ENCODE measurements around the gene SMYD2.
A peak's percentile ranks its signal among the peaks of the same experiment; 100 is the strongest.

SMYD2 gene

DNA sequence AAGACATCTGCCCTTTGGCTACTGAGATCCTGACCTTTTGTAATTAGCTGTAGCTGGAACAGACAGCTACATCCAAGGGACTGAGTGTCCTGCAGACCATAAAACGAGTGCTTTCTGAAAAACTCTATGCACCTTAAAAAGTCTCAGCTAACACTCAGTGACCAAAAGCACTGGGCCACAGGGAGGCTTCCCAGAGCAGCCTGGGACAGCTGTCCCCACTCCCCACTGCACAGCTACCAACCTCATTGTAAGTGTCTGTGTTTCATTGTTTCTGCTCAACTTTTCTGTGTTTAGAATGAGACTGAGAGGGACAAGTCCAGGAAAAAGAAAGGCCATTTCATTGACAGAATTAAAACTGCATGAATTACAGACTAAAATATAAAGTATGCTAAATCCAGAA, 80.7 kb downstream of the SMYD2 start:
- no peak for DNase-seq (ENCODE audit: low spot score)

- DNase-seq (ENCODE audit: low spot score) = no peak
Observed at GRCh38 chr1:214362188-214362882, 81.4 kb downstream of the SMYD2 start.

GRCh38 chr1:214363386-214363785, 82.4 kb downstream of the SMYD2 start:
- no peak for DNase-seq (ENCODE audit: low spot score)

DNA sequence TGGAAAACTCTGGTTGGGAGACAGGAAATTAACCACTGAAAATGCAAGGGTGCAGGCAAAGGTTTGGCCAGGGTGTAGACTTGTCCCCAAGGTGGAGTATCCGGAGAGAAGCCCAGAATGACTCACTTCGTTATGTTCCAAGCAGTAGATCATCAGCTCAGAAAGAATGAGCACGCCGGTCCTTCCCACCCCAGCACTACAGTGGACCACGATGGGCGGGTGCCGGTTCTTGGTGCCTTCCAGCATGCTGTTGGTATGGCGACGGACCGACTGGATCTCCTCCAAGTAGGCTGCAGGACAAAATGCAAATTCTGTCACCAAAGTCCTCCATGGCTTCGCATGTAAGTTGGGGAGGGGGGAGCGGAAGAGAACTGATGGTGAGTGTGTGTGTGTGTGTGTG, 83.4 kb downstream of the SMYD2 start:
- no peak for DNase-seq (ENCODE audit: low spot score)

DNA sequence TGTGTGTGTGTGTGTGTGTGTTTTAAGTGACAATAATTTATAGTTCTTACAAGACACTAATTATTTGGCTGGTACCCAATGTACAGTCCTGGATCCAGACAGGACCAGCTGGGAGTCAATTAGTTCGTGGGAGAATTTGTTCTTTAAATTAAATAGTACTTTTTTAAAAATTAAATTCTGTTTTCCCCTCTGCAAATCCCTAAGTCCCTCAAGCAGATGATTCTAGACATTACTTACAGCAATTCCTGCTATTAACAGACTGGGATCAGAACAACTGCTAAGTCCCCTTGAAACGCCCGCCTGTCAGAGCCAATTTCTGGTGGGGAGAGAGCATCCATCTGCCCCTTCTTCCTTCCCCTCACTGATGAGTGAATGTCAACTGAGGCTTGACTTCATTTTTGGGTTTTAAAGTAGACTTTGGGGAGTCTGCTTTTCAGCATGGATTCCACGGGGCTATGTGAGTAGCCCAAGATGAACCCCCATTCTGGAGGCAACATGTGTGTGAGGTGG, 83.9 kb downstream of the SMYD2 start:
- no peak for DNase-seq (ENCODE audit: low spot score)

- no peak for DNase-seq (ENCODE audit: low spot score)
Observed at GRCh38 chr1:214367841-214368240, 86.9 kb downstream of the SMYD2 start.

- no peak for DNase-seq (ENCODE audit: low spot score)
Observed at GRCh38 chr1:214369364-214369763, 88.4 kb downstream of the SMYD2 start.

GRCh38 chr1:214370615-214371014, 89.7 kb downstream of the SMYD2 start:
- no peak for DNase-seq (ENCODE audit: low spot score)

GRCh38 chr1:214372092-214372491, 91.1 kb downstream of the SMYD2 start:
- no peak for DNase-seq (ENCODE audit: low spot score)

DNA sequence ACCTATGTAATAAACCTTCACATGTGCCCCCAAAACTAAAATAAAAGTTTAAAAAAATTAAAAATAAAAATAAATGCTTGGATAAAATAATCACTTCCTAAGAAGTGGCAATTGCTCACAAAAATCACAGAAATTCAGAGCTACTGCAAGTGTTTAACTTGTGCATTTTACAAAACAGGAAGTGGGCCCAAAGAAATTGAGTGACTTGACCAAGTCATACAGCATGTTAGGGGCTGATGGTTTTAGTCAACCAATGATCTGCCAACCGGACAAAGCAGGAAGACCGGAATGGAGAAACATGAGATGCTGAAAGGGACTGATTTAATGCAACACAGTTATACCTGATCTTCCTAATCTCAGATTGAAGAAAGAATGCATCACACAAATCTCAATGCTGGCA, 96.5 kb downstream of the SMYD2 start:
- DNase-seq (ENCODE audit: low spot score) = no peak

DNA sequence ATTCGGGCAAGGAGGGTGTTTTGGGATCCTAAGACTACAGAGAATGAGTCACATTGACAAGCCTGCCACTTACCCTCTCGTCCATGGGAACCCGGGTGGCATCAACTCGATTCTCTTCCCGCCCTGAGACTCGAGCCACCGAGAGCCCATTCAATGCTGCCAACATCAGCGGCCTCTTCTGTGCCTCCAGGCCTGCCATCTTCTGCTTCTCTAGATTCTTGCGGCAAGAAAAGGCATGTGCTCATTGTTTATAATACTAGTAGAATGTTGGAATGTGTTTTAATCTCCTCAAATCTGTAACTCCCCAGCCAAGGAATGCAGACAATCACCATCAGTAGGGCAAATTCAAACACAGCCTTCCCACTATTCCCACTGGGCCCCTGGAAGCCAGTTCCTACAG, 96.9 kb downstream of the SMYD2 start:
- DNase-seq (ENCODE audit: low spot score) = no peak

DNA sequence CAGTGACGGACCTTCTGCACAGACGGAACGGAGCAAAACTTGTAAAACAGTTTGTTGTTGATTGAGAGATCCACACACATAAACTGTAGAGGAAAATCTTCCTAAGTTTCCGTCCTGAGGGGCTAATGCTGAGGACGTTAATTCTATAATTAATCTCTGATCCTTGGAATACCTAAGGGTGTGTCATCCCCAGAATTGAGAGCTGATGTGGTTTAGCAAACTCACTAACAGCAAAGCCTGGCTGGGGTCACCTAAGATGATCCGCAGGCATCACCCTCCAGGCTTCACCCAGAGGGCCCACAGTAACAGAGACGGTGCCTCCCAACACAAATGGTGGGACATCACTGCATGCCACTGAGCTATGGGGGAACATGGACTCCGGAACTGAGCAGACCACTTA, 97.5 kb downstream of the SMYD2 start:
- DNase-seq (ENCODE audit: low spot score) = no peak

- no peak for DNase-seq (ENCODE audit: low spot score)
Observed at GRCh38 chr1:214379236-214379970, 98.4 kb downstream of the SMYD2 start.

GRCh38 chr1:214380396-214380795, 99.4 kb downstream of the SMYD2 start:
- DNase-seq (ENCODE audit: low spot score) = peak; percentile 35

DNA sequence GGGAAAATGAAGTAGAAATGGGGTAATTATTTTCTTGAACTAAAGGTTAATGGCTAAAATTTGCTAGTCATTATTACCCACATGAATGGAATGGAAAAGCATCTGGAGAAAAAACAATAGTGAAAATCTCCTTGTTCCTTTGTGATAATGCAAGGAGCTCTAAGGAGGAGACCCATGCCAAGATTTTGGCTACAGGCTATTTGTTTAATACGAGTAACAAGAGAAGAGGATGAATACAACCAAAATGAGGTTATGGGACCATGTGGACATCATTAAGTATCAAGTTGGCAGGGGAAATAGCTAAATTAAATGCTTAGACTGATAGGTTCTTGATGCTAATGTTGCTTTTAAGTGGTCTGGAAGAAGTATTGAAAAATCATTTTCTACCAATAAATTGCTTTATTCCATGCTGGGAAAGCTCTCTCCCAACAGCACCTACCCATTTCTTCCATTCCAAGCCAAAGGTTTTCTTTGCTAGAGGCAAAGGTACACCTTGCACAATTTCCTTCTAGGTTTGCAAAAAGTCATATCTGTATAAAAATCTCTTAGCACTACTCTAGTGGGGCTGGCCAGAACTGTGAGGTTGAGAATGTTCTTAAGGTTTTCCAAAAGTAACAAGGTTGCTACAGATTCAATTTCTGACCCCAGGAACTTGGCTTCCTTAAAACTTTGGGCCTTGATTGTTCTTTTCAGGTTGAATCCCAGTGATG, 100.2 kb downstream of the SMYD2 start:
- no peak for DNase-seq (ENCODE audit: low spot score)

GRCh38 chr1:214383381-214384372, 102.7 kb downstream of the SMYD2 start:
- DNase-seq (ENCODE audit: low spot score) = no peak

GRCh38 chr1:214384373-214385079, 103.6 kb downstream of the SMYD2 start:
- no peak for DNase-seq (ENCODE audit: low spot score)

DNA sequence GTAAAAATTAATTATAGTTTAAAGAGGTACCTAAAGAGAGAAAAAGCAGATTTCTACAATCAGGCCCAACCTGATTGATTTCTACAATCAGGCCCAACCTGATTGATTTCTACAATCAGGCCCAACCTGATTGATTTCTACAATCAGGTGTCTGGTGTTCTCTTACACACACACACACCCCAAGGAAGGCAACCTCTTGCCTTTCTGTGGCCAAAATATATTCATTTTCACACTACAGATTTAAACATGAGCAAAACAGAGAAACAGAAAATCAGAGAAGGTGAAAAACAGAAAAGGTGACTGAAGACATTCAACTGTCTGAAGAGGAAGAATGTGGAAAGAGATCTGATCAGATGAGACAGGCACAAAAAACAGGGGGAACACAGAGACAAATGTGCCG, 104.5 kb downstream of the SMYD2 start:
- DNase-seq (ENCODE audit: low spot score) = no peak

- DNase-seq (ENCODE audit: low spot score) = no peak
Observed at GRCh38 chr1:214386333-214386732, 105.4 kb downstream of the SMYD2 start.

Data from iPS-NIHi11 (cell line).